Stimulated activated CD8-positive, alpha-beta memory T cell treated with anti-CD3 and anti-CD28 coated beads, Interleukin-4, amount 100 ng/mL, for 24 hours (primary cell): ENCODE results near the gene PCBP4.
"Not testable (repeated sequence)": the region's sequence is repeated elsewhere in the genome, so short reads cannot be mapped to it uniquely, and the experiment has no call there.

Experiments
- DNase-seq: peaks from one replicate; pipeline ENCODE4 v3.0.0-alpha.2; 2020; ENCODE audit warnings: low read depth

Gene PCBP4

DNA sequence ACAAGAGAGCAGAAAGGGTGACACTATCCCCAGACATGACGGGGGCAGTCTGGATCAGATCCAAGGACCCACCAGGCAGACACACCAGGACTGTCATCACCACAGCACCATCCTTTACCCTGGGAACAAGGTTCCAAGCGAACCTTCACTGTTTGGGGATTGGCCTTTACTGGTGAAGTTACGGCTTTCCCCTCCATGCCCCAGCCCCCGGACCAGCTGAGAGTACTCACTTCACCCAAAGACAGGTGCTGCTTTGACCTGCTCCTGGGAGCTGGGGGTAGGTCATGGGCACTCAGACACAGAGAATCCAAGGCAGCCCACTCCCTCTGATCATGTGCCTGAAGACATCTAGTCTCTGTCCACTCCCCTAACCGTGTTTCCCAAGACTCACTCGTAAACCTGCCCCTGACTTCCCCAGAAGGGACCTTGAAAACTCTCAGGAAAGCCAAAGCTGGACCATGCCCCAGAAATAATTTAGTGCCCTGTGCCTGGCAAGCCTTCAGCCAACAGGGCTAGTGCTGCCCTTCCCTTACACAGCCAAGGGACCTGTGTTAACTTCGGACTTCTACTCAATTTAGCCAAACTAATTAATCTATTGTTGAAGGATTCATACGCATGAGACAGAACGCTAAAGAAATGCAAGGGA, 28.4 kb downstream of the PCBP4 start:
- DNase-seq = no peak

- no peak for DNase-seq
These were observed 29.4 kb downstream of the PCBP4 start for GRCh38 chr3:51937611-51938450.

GRCh38 chr3:51937014-51937413, 30.2 kb downstream of the PCBP4 start:
- no peak for DNase-seq

GRCh38 chr3:51935886-51936755, 31.1 kb downstream of the PCBP4 start:
- DNase-seq = no peak

GRCh38 chr3:51934991-51935885, 32.0 kb downstream of the PCBP4 start:
- DNase-seq = no peak

DNA sequence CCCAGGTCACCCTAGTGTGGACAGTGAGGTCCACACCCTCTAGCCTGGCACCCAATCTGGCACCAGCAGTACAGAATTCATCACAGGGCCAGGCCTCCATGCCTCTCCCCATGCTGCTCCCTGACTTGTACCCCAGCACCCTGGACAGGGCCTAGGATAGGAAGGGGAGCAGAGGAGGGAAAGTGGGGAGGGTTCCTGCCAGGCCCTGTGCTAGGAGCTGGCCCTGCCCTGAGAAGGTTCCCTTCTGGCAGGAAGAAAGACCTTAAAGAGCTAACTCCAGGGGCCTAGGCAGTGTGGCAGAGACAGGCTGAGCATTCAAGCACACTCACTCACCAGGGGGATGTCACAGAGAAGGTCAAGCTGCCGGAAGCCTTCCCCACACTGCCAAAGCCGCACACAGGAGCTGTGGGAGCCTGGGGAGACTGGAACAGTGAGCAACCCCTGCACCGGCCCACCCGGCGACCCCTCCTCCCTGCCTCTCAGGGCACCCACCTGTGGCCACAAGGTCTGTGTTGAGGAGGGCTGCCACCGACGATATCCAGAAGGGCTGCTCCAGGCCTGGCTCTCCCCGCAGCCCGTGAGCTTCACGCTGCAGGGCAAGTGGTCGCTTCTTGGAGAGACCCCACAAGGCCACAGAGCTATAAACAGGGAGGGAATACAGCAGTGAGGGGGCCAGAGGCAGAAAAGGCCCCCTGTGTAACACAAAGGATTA, 33.0 kb downstream of the PCBP4 start:
- DNase-seq = no peak

- no peak for DNase-seq
These were observed 33.6 kb downstream of the PCBP4 start for GRCh38 chr3:51933471-51934138.

DNA sequence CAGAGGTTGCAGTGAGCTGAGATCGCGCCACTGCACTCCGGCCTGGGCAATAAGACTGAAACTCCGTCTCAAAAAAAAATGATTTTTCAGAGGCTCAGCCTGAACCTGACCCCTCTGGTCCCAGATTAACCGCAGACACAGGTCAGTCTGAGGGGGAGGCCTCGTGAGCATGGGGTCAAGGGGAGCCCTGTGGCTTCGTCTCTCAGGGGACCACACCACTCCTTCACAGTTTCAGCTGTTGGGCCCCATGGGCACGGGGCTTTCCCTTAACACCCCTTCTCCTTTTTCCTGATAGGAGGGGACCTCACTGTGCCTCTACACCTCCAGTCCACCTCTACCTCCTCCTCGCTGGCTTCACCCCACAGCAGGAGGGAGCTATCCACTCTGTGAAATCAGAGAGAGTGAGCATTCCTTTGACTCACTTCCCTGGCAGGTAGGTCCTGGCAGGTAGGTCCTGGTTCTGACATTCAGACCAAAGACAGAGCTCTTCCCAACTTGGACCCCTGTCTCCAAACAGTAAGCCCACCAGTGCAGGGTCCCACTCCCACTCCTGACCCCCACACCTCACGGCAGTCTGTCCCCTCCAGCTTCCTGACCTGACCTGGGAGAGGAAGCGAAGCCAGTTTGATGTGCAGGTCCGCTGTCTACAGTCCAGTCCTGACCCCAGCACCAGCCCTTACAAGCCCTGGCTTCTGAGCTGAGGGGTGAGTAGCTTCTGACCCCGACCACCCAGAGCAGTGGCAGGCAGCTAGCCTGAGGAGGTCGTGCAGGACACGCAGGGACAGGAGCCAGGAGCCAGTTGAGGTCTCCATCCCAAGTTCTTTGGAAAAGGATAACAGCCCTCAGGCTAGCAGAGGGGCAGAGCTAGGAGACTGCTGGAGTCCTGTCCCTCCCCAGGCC, 34.5 kb downstream of the PCBP4 start:
- DNase-seq = no peak

DNA sequence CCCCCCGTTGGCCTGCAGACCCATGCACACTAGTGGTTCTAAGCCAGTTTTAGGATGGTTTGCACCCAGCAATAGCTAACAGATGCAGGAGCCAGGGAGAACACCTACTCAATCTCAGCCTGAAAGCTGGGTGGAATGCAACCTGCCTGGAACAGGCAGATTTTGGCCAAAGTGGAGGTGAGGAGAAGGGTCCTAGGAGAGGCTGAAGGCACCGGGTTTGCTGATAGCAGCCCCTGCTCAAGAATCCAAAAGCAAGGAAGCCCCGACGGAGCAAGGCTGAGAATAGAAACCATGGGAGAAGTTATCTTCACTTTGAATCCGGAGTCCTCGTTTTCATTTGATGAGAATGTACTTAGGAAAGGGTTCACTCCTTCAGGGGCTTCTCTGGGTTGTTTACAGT, 35.5 kb downstream of the PCBP4 start:
- DNase-seq = no peak

DNA sequence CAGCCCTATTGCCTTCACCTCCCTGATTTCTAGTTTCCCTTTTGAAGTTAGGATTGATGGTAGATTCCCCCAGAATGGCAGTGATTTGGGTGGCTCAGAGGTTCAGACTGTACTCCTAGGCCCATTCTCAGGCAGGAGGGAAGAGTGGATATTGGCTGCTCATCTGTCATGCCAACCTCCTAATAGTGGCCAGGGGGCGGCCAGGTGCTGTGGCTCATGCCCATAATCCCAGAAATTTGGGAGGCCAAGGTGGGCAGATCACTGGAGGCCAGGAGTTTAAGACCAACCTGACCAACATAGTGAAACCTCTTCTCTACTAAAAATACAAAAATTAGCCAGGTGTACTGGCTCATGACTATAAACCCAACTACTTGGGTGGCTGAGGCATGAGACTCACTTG, 36.8 kb downstream of the PCBP4 start:
- no peak for DNase-seq

DNA sequence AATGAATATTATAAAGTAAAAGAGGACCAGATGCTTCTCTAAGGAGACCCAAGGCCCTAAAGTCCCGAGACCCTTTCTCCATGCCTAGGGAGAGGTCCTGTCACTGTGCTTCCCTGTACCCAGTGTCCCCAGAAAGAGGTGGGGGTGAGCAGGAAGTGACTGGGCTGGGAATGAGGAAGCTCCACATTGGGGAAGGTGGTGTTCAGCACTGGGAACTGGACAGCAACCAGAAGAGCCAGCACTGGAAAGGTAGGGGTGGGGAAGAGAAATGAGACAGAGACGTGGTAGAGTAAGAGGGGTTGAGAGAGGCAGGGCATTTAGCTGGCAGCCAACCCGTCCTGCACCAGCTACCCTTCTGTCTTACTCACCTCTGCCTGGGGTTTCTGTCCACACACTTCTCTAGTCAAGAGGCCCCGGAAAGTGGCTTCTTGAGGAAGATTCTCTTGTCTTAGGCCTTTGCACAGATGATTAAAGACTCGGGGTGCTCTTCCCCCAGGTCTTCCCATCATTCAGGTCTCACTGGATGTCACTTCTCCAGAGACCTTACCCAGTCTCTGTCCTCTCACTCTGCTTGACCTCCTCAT, 37.7 kb downstream of the PCBP4 start:
- no peak for DNase-seq

GRCh38 chr3:51928981-51929380, 38.3 kb downstream of the PCBP4 start:
- not testable (repeated sequence) for DNase-seq

- DNase-seq = no peak
These were observed 38.8 kb downstream of the PCBP4 start for GRCh38 chr3:51928438-51928837.

- no peak for DNase-seq
These were observed 39.9 kb downstream of the PCBP4 start for GRCh38 chr3:51927061-51927977.

GRCh38 chr3:51921081-51921578, 46.1 kb downstream of the PCBP4 start:
- no peak for DNase-seq

DNA sequence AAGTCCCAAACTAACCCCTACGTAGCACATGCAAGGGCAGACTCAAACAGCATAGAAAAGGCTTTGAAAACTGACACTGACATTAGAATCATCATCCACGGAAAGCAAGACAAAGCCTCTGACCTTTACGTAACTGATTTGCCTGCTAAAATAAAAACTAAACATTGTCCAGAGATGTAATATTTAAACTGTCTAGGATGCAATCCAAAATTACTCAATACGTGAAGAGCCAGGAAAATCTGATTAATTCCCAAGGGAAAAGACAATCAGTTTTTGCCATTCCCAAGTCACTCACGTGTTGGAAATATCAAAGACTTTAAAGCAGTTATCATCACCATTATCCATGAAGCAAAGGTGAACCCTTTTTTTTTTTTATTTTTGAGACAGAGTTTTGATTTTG, 50.8 kb downstream of the PCBP4 start:
- no peak for DNase-seq

GRCh38 chr3:51908026-51908425, 59.2 kb downstream of the PCBP4 start:
- no peak for DNase-seq
